Left ventricle myocardium superior (tissue), 1 donor: ENCODE results near the gene NSUN6. TPM values are rescaled to one million over a fixed set of nuclear protein-coding genes. Genes with fewer than 3 reads are reported as not detected.
"Not testable (repeated sequence)": the region's sequence is repeated elsewhere in the genome, so short reads cannot be mapped to it uniquely, and the experiment has no call there.

ENCODE experiments used
- ATAC-seq: fragments of 200-7000 bp; cut with Tn5 transposase; one replicate; pipeline ENCODE4 v1.9.1; 2020; ENCODE audit warnings: mild to moderate bottlenecking, moderate library complexity
- DNase-seq: peaks from one replicate; pipeline ENCODE4 v3.0.0-alpha.2; 2020
- intact Hi-C: fragments of 100-400 bp; cut with micrococcal nuclease; formaldehyde crosslinking; loops from one replicate; pipeline ENCODE4 v1.11.0; 2022
- total RNA-seq: library from RNA; stranded (reverse); fragmentation: NEBNext Ultra II Directional; extraction: Animal tissue kit (Norgen Biotek cat#: 25700); gene quantifications from one replicate; pipeline ENCODE4 v1.2.1, GENCODE V29; 2021
- donor health status: DM: no; HTN: yes; CAD: no; lungs with severe emphysema.

Gene NSUN6
- total RNA-seq, 1 donor from 2014 or later: 6.7 TPM

- no peak for ATAC-seq
- intact Hi-C loops: no loop called here
- no peak for DNase-seq
Measured at GRCh38 chr10:18660816-18661431, 9.5 kb upstream of the NSUN6 start.

GRCh38 chr10:18659819-18660535 is 8.6 kb upstream of the NSUN6 start:
- ATAC-seq: no peak
- intact Hi-C loops: no loop called here
- no peak for DNase-seq

- intact Hi-C loops: no loop called here
- DNase-seq (peak; percentile 99), ATAC-seq (peak; percentile 99)
Measured at GRCh38 chr10:18659125-18659818, 7.9 kb upstream of the NSUN6 start, which contains the start of gene ARL5B. ARL5B (plus strand) TSS chr10:18659431; CDS start chr10:18659638, 207 bp downstream.

GRCh38 chr10:18658271-18659124 is 7.1 kb upstream of the NSUN6 start:
- intact Hi-C loops: no loop called here
- DNase-seq (peak; percentile 39), ATAC-seq (no peak)

- intact Hi-C loops: no loop called here
- ATAC-seq: no peak
Measured at GRCh38 chr10:18656724-18657123, 5.3 kb upstream of the NSUN6 start.

GRCh38 chr10:18653112-18653511 is 1.7 kb upstream of the NSUN6 start:
- DNase-seq (no peak), ATAC-seq (no peak)
- intact Hi-C loops: no loop called here

More at GRCh38 chr10:18656724-18657123, 5.3 kb upstream of the NSUN6 start:
- DNase-seq: no peak

- no peak for DNase-seq
- no peak for ATAC-seq
- intact Hi-C loops: no loop called here
Measured at GRCh38 chr10:18650404-18650997, 886 bp downstream of the NSUN6 start.

GRCh38 chr10:18649364-18649959 is 1.9 kb downstream of the NSUN6 start:
- DNase-seq (no peak), ATAC-seq (no peak)
- intact Hi-C loops: no loop called here

- DNase-seq (no peak), ATAC-seq (no peak)
- intact Hi-C loops: no loop called here
Measured at GRCh38 chr10:18647945-18648344, 3.4 kb downstream of the NSUN6 start.

- intact Hi-C loops: no loop called here
- no peak for DNase-seq
- no peak for ATAC-seq
Measured at GRCh38 chr10:18647151-18647550, 4.2 kb downstream of the NSUN6 start.

- intact Hi-C loops, DNase-seq, ATAC-seq: not testable (repeated sequence)
Measured at GRCh38 chr10:18639719-18640118, 11.7 kb downstream of the NSUN6 start.

- ATAC-seq, DNase-seq, intact Hi-C loops: not testable (repeated sequence)
Measured at GRCh38 chr10:18637400-18637799, 14.0 kb downstream of the NSUN6 start.

- intact Hi-C loops: no loop called here
- no peak for ATAC-seq
- DNase-seq: no peak
Measured at GRCh38 chr10:18635995-18636394, 15.4 kb downstream of the NSUN6 start.

GRCh38 chr10:18632500-18632899 is 18.9 kb downstream of the NSUN6 start:
- ATAC-seq, intact Hi-C loops, DNase-seq: not testable (repeated sequence)

- DNase-seq: peak; percentile 88
- ATAC-seq, intact Hi-C loops: not testable (repeated sequence)
Measured at GRCh38 chr10:18627452-18628018, 23.9 kb downstream of the NSUN6 start.

GRCh38 chr10:18625886-18626285 is 25.5 kb downstream of the NSUN6 start:
- no peak for DNase-seq
- intact Hi-C loops: no loop called here
- ATAC-seq: no peak

GRCh38 chr10:18623671-18624070 is 27.7 kb downstream of the NSUN6 start:
- intact Hi-C loops, DNase-seq, ATAC-seq: not testable (repeated sequence)

GRCh38 chr10:18620856-18621255 is 30.5 kb downstream of the NSUN6 start:
- intact Hi-C loops: no loop called here
- ATAC-seq (no peak), DNase-seq (no peak)
